NOMO-1 treated with DMSO at 0.1 percent for 48 hours (cell line): ENCODE measurements around the gene WDR1.

Source experiments
- DNase-seq: peaks from one replicate; lab custom pipeline; 2025; ENCODE audit not compliant: unreplicated experiment; lab: John Stamatoyannopoulos, UW

The WDR1 gene

DNA sequence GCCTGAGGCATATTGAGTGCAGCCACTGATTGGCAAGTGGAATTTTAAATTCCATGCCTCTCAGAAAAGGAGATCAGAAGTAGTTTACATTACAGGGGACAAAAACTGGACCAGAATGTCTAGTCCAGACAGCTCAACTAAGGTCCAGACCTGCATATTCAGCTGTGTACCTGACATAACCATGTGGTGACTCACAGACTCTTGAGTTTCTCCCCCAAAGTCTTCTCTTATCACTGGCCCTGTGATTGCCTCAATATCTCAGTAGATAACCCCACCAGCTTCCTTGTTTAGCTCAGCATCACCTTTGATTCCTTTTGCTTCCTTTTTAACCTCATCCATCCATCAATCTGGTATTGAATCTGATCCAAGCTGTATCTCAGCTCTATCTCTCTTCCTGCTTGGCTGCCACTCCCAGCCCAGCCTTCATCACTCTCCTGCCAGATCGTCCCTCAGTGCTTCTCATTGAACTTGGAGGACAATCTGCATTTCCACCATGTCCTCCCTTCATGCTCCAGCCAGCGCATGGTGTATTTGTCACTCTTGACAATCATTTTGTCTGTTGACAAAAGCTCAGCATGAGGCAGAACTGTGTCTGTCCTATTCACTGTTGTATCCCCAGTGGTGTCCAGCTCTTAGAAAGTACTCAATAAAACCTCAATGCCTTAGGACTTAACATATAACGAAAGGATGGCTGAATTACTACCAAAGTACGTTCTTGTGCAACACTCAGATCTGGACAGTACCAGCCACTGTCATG lies 67.5 kb downstream of the WDR1 start:
- DNase-seq: no peak

GRCh38 chr4:10047967-10048366 lies 68.6 kb downstream of the WDR1 start:
- peak; percentile 14 for DNase-seq

DNA sequence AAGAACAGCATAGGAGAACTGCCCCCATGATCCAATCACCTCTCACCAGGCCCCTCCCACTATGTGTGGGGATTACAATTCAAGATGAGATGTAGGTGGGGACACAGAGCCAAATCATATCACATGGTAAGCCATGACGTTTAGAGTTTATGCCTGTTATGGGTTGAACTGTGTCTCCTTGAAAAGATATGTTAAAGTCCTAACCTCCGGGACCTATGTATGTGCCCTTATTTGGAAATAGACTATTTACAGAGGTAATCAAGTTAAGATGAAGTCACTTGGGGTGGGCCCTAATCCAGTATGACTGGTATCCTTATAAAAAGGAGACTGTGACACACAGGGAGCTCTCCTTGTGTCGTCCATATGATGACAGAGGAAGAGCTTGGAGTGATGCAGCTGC lies 70.1 kb downstream of the WDR1 start:
- no peak for DNase-seq

- DNase-seq: no peak
Measured at GRCh38 chr4:10045481-10045880, 71.1 kb downstream of the WDR1 start.

DNA sequence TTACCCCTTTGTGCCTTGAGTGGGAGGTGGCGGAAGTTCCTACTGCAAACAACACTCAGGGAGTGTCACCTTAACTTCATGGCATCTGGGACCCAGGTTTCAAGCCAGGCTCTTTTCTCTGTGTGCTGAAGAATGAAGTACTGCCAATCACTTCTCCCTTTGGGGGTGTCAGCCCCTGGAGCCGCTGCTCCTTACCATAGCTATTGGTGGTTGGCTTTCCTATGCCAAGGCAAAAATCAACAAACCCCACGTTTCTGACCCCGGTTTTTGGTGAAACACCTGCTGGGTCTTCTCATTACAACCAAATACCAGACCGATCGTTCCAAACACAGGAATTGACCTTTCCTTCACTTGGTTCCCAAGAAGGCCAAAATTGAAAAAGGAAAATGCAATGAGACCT lies 75.6 kb downstream of the WDR1 start:
- no peak for DNase-seq

DNA sequence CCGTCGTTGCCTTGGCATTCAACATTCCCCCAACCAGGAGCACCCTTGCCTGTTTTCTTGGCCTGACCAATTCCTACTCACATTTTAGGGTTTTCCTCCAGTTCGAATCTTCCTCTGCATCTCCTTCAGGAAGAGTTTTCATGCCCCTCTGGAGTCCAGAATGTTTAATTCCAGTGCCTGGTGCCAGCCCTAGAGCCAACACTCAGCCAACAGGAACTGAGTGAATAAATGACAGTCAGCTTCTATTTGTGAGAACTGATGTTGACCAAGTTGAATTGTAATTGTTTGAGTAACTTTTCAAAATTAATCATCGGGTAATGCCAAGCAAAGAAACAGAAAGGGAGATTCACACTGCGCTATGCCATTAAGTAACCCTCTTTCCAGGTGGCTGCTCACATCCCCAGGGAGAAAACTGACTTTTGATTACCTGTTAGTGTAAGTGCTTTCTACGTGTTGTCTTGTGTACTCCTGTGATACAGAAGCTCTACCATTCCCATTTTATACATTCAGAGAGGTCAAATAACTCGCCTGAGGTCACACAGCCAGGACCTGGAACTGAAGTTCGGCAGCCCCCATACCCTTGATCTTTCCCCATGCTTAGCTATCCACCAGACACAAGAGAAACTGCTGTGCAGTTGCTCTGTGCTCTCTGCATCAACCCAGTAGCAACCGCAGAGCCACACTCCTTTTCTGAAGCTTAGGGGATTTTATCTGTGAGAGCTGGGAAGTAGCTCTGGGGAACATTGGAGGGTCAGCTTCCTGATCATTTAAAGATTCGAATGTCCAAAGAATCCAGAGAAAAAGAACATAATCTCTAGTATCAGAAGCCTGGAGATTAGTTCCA lies 76.3 kb downstream of the WDR1 start:
- no peak for DNase-seq

GRCh38 chr4:10036807-10037342 lies 79.7 kb downstream of the WDR1 start:
- no peak for DNase-seq

DNA sequence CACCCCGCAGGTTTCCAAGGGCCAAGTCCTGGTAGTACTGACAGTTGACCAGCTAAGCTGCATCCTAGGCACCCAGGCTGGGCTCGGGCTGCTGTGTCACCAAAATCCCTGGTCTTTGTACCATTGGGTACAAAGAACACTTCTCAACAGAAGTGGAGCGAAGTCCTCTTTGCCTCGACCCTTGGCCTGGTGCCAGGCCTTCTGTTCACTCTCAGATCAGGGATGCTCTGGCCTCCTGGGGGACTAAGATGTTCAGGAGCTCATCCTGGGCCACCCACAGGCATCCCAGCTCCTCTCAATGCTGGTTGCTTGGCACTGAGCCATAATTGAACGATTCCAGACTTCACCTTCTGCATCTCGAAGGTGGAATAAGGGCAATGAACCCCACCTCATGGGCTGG lies 81.5 kb downstream of the WDR1 start:
- no peak for DNase-seq

DNA sequence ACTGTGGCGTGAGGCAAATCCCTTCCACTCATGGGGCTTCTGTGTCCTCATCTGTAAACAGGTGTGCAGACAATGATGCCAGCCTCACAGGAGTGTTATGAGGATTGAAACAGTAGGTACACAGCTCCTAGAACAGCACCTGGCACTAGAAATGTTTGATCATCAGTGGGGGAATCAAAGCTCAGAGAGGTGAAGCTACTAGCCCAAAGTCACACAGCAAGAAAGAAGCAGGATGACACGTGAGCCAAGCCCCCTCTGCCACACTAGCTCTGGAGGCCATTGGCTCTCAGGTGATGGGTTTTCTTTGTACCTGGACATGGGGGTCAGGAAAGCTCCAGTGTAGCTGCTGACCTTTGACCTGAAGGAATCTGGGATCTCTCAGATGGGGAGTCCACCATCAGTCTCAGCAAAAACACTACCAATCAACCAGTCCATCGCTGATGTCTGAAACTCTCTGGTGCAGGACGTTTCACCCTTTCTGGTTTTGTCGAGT lies 81.9 kb downstream of the WDR1 start:
- DNase-seq: no peak

- no peak for DNase-seq
Measured at GRCh38 chr4:10034136-10034535, 82.5 kb downstream of the WDR1 start.

- DNase-seq: no peak
Measured at GRCh38 chr4:10033191-10033881, 83.3 kb downstream of the WDR1 start.

GRCh38 chr4:10032625-10033024 lies 84.0 kb downstream of the WDR1 start:
- DNase-seq: peak; percentile 94

- no peak for DNase-seq
Measured at GRCh38 chr4:10031668-10032590, 84.7 kb downstream of the WDR1 start.

DNA sequence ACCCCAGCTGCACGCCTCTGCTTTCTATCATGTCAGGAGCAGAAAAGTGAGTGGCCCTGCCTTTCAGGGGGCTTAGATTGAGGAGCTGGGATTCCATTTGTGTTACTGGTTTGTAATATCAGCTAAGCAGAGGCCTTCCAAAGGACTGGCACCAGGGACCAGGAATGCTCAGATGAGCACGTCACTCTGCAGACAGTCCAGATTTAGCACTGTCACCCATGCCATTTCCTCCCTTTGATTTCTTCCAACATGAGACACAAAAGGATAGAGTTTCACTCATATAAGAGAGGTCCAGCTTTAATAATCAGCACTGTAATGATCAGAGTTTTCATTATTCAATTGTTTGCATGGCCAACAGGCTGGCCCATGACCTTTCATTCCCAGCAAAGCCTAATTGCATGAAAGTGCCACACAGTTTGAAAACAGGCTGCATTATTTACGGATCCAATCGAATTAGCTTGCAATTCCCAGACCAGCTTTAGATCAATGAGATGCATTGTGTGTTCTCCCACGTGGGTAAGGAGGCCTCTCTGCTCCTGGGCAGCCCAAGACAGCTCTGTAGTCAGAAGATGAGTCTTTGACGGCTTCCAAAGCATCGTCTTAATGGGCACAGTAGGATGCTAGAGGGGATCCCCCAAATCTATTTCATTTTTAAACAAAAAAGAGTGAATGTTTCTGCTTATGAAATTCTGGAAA lies 85.5 kb downstream of the WDR1 start:
- DNase-seq: no peak

GRCh38 chr4:10029403-10029802 lies 87.2 kb downstream of the WDR1 start:
- DNase-seq: no peak

DNA sequence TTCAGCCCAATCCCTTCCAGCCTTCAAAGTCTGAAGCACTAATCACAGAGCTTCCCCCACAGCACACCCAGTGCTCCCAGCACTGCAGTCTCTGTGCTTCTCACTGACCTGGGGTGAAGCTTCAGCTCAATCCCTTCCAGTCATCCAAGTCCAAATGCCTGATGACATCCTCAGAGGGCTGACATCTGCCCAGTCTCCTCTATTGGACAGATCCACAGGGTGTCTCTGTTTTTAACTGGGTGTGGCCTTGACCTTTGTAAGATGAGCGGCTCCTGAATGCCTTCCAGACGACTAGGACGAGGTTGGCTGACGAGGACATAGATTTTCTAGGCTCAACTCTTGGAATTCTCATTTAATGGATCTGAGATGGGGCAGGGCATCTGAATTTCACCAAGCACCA lies 87.7 kb downstream of the WDR1 start:
- no peak for DNase-seq

GRCh38 chr4:10026485-10026884 lies 90.1 kb downstream of the WDR1 start:
- DNase-seq: no peak

- DNase-seq: no peak
Measured at GRCh38 chr4:10025230-10025806, 91.3 kb downstream of the WDR1 start.
